ENCODE data around the gene CLTCL1.
"Not testable (repeated sequence)": the region's sequence is repeated elsewhere in the genome, so short reads cannot be mapped to it uniquely, and the experiment has no call there.

Gene CLTCL1

DNA sequence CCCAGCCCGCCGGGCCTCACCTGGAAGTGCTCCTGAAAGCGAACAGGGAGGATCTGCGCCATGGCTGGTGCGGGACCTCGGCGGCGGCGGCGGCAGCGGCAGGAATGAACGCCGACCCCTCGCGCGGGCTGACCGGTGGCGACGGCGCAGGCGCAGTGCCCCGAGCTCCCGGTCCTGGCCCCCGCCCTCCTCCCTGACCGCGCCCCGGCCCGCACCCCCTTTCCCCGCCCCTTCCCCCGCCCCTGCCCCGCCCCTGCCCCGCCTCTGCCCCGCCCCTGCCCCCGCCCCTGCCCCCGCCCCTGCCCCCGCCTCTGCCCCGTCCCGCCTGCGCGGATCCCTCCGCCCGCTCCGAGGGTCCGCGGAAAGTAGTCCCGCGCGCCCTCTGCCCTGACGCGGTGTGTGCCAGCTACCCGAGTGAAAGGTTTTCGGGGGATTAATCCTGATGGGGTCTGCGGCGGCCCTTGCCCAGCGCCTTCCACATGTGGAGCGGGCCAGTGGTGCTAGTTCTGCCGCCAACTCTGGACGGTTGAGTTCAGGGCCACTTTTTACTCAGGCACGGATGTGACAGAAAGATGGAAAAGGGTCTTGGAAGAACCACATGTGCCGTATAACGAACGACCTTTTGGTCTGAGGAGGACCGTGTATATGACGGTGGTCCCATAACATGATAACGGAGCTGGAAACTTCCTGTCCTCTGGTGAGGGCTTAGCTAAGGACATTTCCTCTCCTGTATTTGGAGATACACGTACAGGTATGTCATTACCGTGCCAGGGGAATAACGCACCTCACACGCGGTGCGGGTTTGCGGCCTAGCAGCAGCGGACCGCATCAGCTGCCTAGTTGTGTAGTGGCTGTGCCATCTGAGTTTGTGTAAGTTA, at the start of gene CLTCL1:
Gene CLTCL1 (minus strand): TSS at position 140 of the 878 bp plus-strand sequence. CDS start 78 bp downstream, at position 62.
- DNase-seq, result peak; percentile 69

GRCh38 chr22:19337137-19337536, 45.6 kb upstream of the CLTCL1 start:
- DNase-seq, result no peak

DNA sequence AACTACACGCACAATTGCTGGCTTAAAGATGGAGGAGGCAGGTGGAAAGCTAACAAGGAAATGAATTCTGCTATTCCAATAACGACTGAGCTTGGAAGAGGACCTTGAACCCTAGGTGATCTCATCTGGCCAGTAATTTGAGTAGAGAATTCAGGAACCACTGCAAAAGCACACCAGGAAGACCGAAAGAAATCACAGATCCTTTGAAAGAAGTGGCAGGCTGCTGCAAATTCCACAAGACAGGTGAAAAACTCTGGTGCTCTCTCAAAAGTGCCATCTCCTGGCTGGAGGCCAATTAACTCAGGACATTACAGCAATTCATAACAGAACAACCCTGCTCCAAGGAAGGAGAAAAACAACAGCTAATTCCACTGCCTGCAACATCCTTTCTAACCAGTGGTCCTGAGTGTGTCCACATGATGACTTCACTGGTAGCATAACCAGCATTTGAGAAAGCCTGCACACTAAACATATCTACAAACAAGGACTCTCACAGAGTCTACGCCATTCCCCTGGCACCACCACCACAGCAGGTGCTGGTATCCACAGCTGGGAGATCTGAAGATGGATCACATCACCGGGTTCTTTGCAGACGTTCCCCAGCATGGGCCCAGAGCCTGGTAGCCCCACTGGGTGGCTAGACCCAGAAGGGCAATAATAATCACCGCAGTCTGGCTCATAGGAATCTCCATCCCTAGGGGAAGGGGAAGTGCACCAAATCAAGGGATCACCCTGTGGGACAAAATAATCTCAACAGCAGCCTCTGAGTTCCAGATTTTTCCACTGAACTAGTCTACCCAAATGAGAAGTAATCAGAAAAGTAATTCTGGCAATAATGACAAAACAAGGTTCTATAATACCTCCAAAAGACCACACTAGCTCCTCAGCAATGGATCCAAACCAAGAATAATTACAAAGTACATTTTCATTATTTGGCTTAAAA, 44.9 kb upstream of the CLTCL1 start:
- no peak for DNase-seq

GRCh38 chr22:19331975-19332374, 40.5 kb upstream of the CLTCL1 start:
- DNase-seq, result no peak

DNA sequence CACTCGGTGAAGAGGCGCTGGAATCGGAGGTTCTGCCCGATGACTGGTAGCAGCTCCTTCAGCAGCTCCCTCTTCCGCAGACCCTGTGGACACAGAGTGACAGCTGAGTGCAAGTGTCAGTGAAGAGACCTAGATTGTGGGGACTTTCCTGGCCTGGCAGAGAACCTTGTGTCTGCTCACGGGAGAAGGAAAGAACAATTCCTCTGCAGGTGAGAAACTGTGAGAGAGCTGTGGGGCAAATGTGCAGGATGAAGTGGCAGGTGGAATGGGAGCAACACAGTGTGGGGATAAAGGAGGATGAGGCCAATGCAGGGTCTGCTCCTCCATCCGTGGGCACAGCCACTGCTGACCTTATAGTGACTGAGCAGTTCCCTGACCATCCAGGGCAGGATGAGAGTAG, 40.0 kb upstream of the CLTCL1 start:
- no peak for DNase-seq

- DNase-seq, result no peak
Observed at GRCh38 chr22:19330865-19331418, 39.4 kb upstream of the CLTCL1 start.

GRCh38 chr22:19330205-19330604, 38.7 kb upstream of the CLTCL1 start:
- not testable (repeated sequence) for DNase-seq

DNA sequence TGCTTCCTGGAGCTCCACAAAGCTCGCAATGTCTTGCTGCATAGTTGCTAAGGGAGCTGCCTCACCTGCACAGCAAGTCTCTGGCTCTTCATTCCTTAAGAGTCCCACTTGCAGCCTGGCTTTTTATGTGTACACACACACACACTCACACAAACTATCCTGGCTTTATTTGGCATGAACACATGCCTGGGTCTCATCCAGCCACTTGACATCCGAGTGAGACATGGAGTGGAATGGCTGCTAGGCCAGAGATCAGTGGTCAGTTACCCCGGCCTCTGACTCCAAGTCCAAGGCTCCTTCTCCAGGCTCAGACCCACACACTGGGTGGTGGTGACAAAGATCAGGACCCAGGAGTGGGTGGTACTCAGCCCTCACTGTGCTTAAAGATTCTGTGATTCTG, 37.9 kb upstream of the CLTCL1 start:
- no peak for DNase-seq

GRCh38 chr22:19325296-19325948, 33.9 kb upstream of the CLTCL1 start:
- no peak for DNase-seq

GRCh38 chr22:19323420-19323819, 31.9 kb upstream of the CLTCL1 start:
- DNase-seq, result not testable (repeated sequence)

- DNase-seq, result no peak
Observed at GRCh38 chr22:19321757-19322156, 30.2 kb upstream of the CLTCL1 start.

DNA sequence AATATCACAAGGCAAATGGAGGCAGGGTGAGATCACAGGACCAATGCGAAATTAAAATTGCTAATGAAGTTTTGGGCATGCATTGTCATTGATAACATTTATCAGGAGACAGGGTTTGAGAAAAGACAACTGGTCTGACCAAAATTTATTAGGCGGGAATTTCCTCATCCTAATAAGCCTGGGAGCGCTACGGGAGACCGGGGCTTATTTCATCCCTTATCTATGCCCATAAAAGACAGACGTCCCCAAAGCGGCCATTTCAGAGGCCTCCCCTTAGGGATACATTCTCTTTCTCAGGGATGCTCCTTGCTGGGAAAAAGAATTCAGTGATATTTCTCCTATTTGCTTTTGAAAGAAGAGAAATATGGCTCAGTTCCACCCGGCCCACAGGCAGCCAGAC, 28.6 kb upstream of the CLTCL1 start:
- not testable (repeated sequence) for DNase-seq

GRCh38 chr22:19319281-19319680, 27.8 kb upstream of the CLTCL1 start:
- no peak for DNase-seq

GRCh38 chr22:19317865-19318264, 26.3 kb upstream of the CLTCL1 start:
- no peak for DNase-seq

DNA sequence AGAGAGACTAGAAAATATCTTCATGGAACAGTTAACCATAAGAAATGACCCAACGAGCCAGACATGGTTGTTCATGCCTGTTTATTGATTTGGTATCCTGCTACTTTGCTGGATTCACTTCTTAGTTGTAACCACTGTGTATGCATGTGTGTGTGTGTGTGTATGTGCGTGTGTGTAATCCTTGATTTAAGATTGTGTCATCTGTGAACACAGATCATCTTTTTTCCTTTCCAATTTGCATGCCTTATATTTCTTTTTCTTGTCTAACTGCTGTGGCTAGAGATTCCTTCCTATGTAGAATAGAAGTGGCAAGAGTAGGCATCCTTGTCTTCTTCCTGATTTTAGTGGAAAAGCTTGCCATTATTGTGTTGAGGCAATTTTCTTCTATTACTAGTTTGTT, 16.4 kb upstream of the CLTCL1 start:
- no peak for DNase-seq

GRCh38 chr22:19306535-19306934, 15.0 kb upstream of the CLTCL1 start:
- DNase-seq, result not testable (repeated sequence)

- DNase-seq, result no peak
Observed at GRCh38 chr22:19304547-19304946, 13.0 kb upstream of the CLTCL1 start.

- no peak for DNase-seq
Observed at GRCh38 chr22:19303785-19304184, 12.3 kb upstream of the CLTCL1 start.

- DNase-seq, result no peak
Observed at GRCh38 chr22:19295733-19296132, 4.2 kb upstream of the CLTCL1 start.

DNA sequence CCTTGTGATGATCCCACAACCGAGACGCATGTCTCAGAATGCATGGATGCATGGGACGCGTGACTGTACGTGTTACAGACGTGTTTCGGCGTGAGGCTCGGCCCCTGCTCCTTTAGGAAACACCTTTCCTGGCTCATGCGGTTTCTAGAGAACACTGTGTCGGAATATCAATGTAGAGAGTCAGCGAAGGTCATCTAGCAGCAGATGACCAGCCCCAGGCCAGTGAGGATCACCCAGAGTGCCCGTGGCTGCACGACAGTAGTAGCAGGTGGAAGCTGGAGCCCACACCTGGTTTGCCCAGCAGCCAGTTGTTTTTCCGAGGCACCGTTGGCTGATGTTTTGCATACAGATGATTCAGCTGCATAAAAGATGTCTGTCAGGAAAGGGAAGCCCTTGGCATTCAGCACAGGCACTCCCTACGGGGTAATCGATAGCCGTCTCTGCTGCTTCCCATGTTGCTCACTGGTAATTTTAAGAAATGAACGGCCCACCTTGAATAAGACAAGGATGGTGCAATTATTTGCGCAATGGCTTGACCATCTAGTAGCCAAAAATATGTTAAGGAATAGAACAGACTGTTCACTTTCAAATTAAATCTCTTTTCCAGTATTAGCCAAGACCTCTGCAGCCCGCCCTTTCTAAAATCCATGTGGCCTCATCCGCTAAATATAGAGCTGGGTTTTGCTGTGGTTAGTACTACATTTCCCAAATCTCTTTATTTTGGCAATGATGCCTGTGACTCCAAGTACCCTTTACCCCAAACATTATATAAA, 1.1 kb upstream of the CLTCL1 start:
- no peak for DNase-seq

DNA sequence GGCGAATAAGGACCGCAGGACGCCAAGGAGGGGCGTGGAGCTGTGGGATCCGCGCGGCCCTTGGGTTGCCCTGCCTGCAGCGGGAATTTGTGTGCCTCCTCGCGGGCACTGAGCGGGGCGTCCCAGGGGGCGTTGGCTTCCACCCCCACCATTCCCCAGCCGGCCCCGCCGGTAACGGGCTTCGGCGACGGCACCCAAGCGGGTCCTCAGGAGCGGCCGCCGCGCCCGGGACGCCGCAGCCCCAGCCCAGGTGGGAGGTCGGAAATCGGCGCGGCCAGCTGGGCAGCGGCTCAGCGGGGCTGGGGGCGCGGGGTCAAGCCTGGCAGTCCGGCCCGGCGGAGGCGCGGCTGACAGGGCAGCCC, 320 bp downstream of the CLTCL1 start:
- peak; percentile 40 for DNase-seq

Measured in activated CD8-positive, alpha-beta memory T cell treated with anti-CD3 and anti-CD28 coated beads, Interleukin-2, amount 50 U/mL, for 4 hours (primary cell).